ENCODE results near the gene CDH23.

GRCh38 chr10:71622616-71623015 is 225.9 kb downstream of the CDH23 start:
- TF ChIP-seq ASH2L (IDR thresholded peaks at IDR 0.05; ENCODE audit: borderline replicate concordance, low read depth), result no peak
- TF ChIP-seq PBX3 (IDR thresholded peaks at IDR 0.05; ENCODE audit: insufficient replicate concordance, low read depth, low read length), result no peak
- no peak for TF ChIP-seq ZZZ3 (IDR thresholded peaks at IDR 0.05; ENCODE audit: control insufficient read depth, insufficient read length, low read depth)
- no peak for TF ChIP-seq CBX3 (IDR thresholded peaks at IDR 0.05; ENCODE audit: borderline replicate concordance, low read depth)
- no peak for TF ChIP-seq ZNF24 (IDR thresholded peaks at IDR 0.05)
- no peak for TF ChIP-seq EZH2 (IDR thresholded peaks at IDR 0.05; ENCODE audit: borderline replicate concordance, control insufficient read depth, low read depth, low read length)
- TF ChIP-seq CTCF (IDR thresholded peaks at IDR 0.05 in 2 of 3, conservative IDR thresholded peaks at IDR 0.05 in 1 of 3; ENCODE audit: control insufficient read depth in 2 of 3, extremely low read depth in 1 of 3, insufficient read depth in 1 of 3, low read depth in 3 of 3, low read length in 3 of 3), result no peak
- no peak for TF ChIP-seq ZNF217 (IDR thresholded peaks at IDR 0.05)
- TF ChIP-seq RELB (IDR thresholded peaks at IDR 0.05; ENCODE audit: low read depth), result no peak
- no peak for TF ChIP-seq TAF1 (IDR thresholded peaks at IDR 0.05; ENCODE audit: borderline replicate concordance, low read depth, low read length)
- no peak for TF ChIP-seq ZBTB11 (CRISPR knock-in tag; IDR thresholded peaks at IDR 0.05)
- no peak for TF ChIP-seq POLR2A (IDR thresholded peaks at IDR 0.05; ENCODE audit: low read depth, low read length)
- no peak for TF ChIP-seq CREM (IDR thresholded peaks at IDR 0.05; ENCODE audit: low read depth)
- no peak for TF ChIP-seq KDM1A (IDR thresholded peaks at IDR 0.05; ENCODE audit: borderline replicate concordance)

Data from GM12878 (cell line).